ENCODE results near the gene DCTN2. TPM values are rescaled to one million over a fixed set of nuclear protein-coding genes. Genes with fewer than 3 reads are reported as not detected.

The DCTN2 gene
- total and polyA plus RNA-seq, 2 donors (not counting 3 experiments of a cell fraction or from before 2014, with no cell fraction given): 146 to 161 TPM

- dilution Hi-C loops (cut with MboI; ENCODE audit: extremely low pct_ligation_motif_present, low sequenced_read_pairs) (no loop called here), intact Hi-C loops (cut with micrococcal nuclease) (no loop called here)
- Histone ChIP-seq H3K79me2 (ENCODE audit: control insufficient read depth, insufficient read depth, low read length) (peaks cover 10% of the 10 kb centered on the region), H3K4me2 (ENCODE audit: insufficient read depth, low read length) (no peak overlapping the region), H3K4me1 (ENCODE audit: control insufficient read depth, extremely low read depth, insufficient read depth, low read length) (peaks cover 6% of the 10 kb centered on the region), H3K27ac (ENCODE audit: insufficient read depth, low read depth, low read length) (no peak overlapping the region), H4K20me1 (replicated peaks; ENCODE audit: control insufficient read depth, extremely low read depth, insufficient read depth, low read length) (no peaks in the 10 kb centered on the region), H3K4me3 (replicated peaks in 1 of 3; ENCODE audit: insufficient read depth in 1 of 3, low read depth in 1 of 3, low read length in 3 of 3) (no peak overlapping the region), H3K27me3 (ENCODE audit: control insufficient read depth in 2 of 2, insufficient read depth in 2 of 2, low read length in 2 of 2) (no peaks in the 10 kb centered on the region), H3K9ac (replicated peaks; ENCODE audit: extremely low read depth, insufficient read depth, low read length) (no peak overlapping the region), H3K9me3 (replicated peaks; ENCODE audit: control insufficient read depth, insufficient read depth, low read length) (no peaks in the 10 kb centered on the region), H2AFZ (ENCODE audit: low read depth, low read length) (no peak overlapping the region), H3K9me1 (replicated peaks; ENCODE audit: control insufficient read depth, extremely low read depth, insufficient read depth, low read length) (no peaks in the 10 kb centered on the region), H3K36me3 (ENCODE audit: control insufficient read depth in 2 of 2, extremely low read depth in 1 of 2, insufficient read depth in 2 of 2, low read length in 2 of 2) (peaks cover 28 to 58% of the 10 kb centered on the region in 2 experiments)
- no peak for DNase-seq (ENCODE audit: low read depth, low spot score)
- ChIA-PET CTCF (interaction anchor here (0.9 kb wide), 1 partner anchor 9 kb away, joined by 3 read pairs; no protein-coding TSS in a partner anchor), POLR2A (no interaction called here)
- no peak for TF ChIP-seq EZH2 (IDR thresholded peaks at IDR 0.05; ENCODE audit: borderline replicate concordance, low read depth, low read length, severe bottlenecking)
- TF ChIP-seq MYC (IDR thresholded peaks at IDR 0.05; ENCODE audit: low read depth, low read length): no peak
- no peak for TF ChIP-seq MAX (IDR thresholded peaks at IDR 0.05; ENCODE audit: insufficient read depth, insufficient read length)
- no peak for FAIRE-seq
- no TSS peak for BruUV-seq (replicated peaks)
These were observed 18.0 kb downstream of the DCTN2 start for GRCh38 chr12:57528831-57529555.

DNA sequence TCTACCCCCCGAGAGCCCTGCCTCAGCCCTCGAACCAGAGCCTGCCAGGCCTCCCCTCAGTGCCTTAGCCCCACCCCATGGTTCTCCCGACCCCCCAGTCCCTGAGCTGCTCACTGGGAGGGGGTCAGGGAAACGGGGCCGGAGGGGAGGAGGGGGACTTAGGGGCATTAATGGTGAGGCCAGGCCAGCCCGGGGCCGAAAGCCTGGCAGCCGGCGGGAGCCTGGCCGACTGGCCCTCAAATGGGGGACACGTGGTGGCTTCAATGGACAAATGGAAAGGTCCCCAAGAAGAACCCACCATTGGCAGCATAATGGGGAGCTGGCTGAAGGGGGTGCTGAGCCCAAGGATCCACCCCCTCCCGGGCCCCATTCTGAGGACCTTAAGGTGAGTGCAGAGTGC is 18.8 kb downstream of the DCTN2 start:
- Histone ChIP-seq H3K27ac (ENCODE audit: insufficient read depth, low read depth, low read length) (no peak overlapping the region), H3K9me3 (replicated peaks; ENCODE audit: control insufficient read depth, insufficient read depth, low read length) (no peaks in the 10 kb centered on the region), H3K79me2 (ENCODE audit: control insufficient read depth, insufficient read depth, low read length) (peaks cover 19% of the 10 kb centered on the region), H3K9me1 (replicated peaks; ENCODE audit: control insufficient read depth, extremely low read depth, insufficient read depth, low read length) (no peaks in the 10 kb centered on the region), H3K27me3 (ENCODE audit: control insufficient read depth in 2 of 2, insufficient read depth in 2 of 2, low read length in 2 of 2) (no peaks in the 10 kb centered on the region), H3K4me3 (replicated peaks in 1 of 3; ENCODE audit: insufficient read depth in 1 of 3, low read depth in 1 of 3, low read length in 3 of 3) (no peak overlapping the region), H3K4me1 (ENCODE audit: control insufficient read depth, extremely low read depth, insufficient read depth, low read length) (peaks cover 14% of the 10 kb centered on the region), H3K9ac (replicated peaks; ENCODE audit: extremely low read depth, insufficient read depth, low read length) (no peak overlapping the region), H4K20me1 (replicated peaks; ENCODE audit: control insufficient read depth, extremely low read depth, insufficient read depth, low read length) (no peaks in the 10 kb centered on the region), H3K36me3 (ENCODE audit: control insufficient read depth in 2 of 2, extremely low read depth in 1 of 2, insufficient read depth in 2 of 2, low read length in 2 of 2) (peaks cover 27 to 55% of the 10 kb centered on the region in 2 experiments), H2AFZ (ENCODE audit: low read depth, low read length) (no peak overlapping the region), H3K4me2 (ENCODE audit: insufficient read depth, low read length) (no peak overlapping the region)
- TF ChIP-seq GATA2 (IDR thresholded peaks at IDR 0.05; ENCODE audit: insufficient read depth, insufficient read length, low read depth, low read length): no peak
- no peak for TF ChIP-seq POLR2AphosphoS5 (IDR thresholded peaks at IDR 0.05; ENCODE audit: insufficient read depth, low read depth, low read length)
- FAIRE-seq (no peak), DNase-seq (ENCODE audit: low read depth, low spot score) (no peak)
- CTCF ChIA-PET: interaction anchor here (0.9 kb wide), 1 partner anchor 9 kb away, joined by 3 read pairs; no protein-coding TSS in a partner anchor
- dilution Hi-C loops (cut with MboI; ENCODE audit: extremely low pct_ligation_motif_present, low sequenced_read_pairs) (no loop called here), intact Hi-C loops (cut with micrococcal nuclease) (no loop called here)
- POLR2A ChIA-PET: no interaction called here
- no TSS peak for BruUV-seq (replicated peaks)

Measured in endothelial cell of umbilical vein (primary cell).